ENCODE results near the gene RBM47. TPM values are rescaled to one million over a fixed set of nuclear protein-coding genes. Genes with fewer than 3 reads are reported as not detected.
"Not testable (repeated sequence)": the region's sequence is repeated elsewhere in the genome, so short reads cannot be mapped to it uniquely, and the experiment has no call there.

RBM47 gene
- total RNA-seq, 6 donors from 2014 or later: 111 to 448 (median 149) TPM

GRCh38 chr4:40438384-40439026 lies 191.2 kb downstream of the RBM47 start:
- TF ChIP-seq POLR2A (IDR thresholded peaks at IDR 0.05) (no peak), EP300 (IDR thresholded peaks at IDR 0.05) (no peak), POLR2AphosphoS5 (IDR thresholded peaks at IDR 0.05) (no peak), CTCF (IDR thresholded peaks at IDR 0.05) (no peak)
- ATAC-seq (ENCODE audit: low FRiP score in 2 of 2): no peak
- Histone ChIP-seq H3K27me3 (no peaks in the 10 kb centered on the region), H3K36me3 (peaks cover 6 to 19% (median 15%) of the 10 kb centered on the region in 4 donors), H3K4me3 (no peak overlapping the region), H3K9me3 (no peaks in the 10 kb centered on the region), H3K4me1 (no peaks in the 10 kb centered on the region), H3K27ac (no peak overlapping the region)
- 93 to 97% methylated on average over 32 to 64 of the region's 64 CpGs for WGBS, 2 donors
- peak in 1 of 2 donors; percentile 81 for DNase-seq

DNA sequence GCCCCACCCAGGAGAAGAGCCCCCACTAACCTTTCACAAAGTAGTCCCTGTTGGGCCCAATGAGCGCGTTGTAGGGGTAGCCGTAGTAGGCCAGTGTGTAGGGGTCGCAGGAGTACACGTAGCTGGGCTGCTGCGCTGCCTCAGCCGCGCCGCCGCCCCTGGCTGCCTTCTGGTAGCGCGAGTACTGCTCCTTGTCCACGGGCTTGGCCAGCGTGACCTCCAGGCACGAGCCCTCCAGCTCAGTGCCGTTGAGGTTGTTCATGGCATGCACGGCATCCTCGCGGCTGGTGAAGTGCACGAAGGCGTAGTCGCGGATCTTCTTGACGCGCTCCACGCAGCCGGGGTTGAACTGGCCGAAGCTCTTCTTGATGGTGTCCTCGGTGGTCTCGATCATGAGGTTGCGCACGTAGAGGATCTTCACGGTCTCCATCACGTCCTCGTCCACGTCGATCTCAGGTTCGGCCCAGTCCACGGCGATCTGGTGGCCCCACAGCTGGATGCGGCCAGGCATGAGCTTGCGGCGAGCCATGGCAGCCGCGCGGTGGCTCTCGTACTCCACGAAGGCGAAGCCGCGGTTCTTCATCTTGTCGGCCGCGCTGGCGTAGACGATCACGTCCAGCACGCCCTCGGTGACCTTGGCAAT lies 191.8 kb downstream of the RBM47 start:
- 96 to 97% methylated on average over 46 to 56 of the region's 59 CpGs for WGBS, 2 donors
- H3K27me3 ChIP-seq: no peaks in the 10 kb centered on the region
- H3K9me3 ChIP-seq: no peaks in the 10 kb centered on the region
- TF ChIP-seq POLR2AphosphoS5 (IDR thresholded peaks at IDR 0.05) (no peak), EP300 (IDR thresholded peaks at IDR 0.05) (no peak), CTCF (IDR thresholded peaks at IDR 0.05) (no peak), POLR2A (IDR thresholded peaks at IDR 0.05) (no peak)
- ATAC-seq (ENCODE audit: low FRiP score in 2 of 2) (peak in 1 of 2 donors; percentile 49), DNase-seq (peak in 1 of 2 donors; percentile 71)
- no peak overlapping the region for H3K4me3 ChIP-seq
- H3K4me1 ChIP-seq: no peaks in the 10 kb centered on the region
- no peak overlapping the region for H3K27ac ChIP-seq
- H3K36me3 ChIP-seq: peaks cover 6 to 19% (median 18%) of the 10 kb centered on the region in 4 donors

DNA sequence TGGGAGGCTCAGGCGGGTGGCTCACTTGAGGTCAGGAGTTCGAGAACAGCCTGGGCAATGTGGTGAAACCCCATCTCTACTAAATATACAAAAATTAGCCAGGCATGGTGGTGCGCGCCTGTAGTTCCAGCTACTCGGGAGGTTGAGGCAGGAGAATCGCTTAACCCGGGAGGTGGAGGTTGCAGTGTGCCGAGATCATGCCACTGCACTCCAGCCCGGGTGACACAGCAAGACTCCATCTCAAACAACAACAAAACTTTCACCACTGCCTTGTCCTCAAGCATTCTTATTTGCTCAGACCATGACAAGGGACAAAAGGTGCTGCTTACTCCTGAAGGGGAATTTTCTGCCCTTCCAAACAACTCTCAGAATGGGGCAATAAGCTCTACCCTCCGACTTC lies 194.4 kb downstream of the RBM47 start:
- DNase-seq; H3K27me3 ChIP-seq; H3K9me3 ChIP-seq; H3K27ac ChIP-seq; ATAC-seq (ENCODE audit: low FRiP score in 2 of 2); H3K4me3 ChIP-seq; H3K4me1 ChIP-seq: not testable (repeated sequence)
- peaks cover 8 to 30% (median 20%) of the 10 kb centered on the region in 4 donors for H3K36me3 ChIP-seq
- 90 to 92% methylated on average over 10 of the region's 10 CpGs for WGBS, 2 donors

GRCh38 chr4:40434126-40434687 lies 195.5 kb downstream of the RBM47 start:
- Histone ChIP-seq H3K36me3 (peaks cover 8 to 30% (median 20%) of the 10 kb centered on the region in 4 donors), H3K4me1 (no peaks in the 10 kb centered on the region), H3K4me3 (no peak overlapping the region), H3K27ac (no peak overlapping the region), H3K9me3 (no peaks in the 10 kb centered on the region), H3K27me3 (no peaks in the 10 kb centered on the region)
- ATAC-seq (ENCODE audit: low FRiP score in 2 of 2) (no peak), DNase-seq (no peak)
- no peak for TF ChIP-seq POLR2A (IDR thresholded peaks at IDR 0.05)
- no peak for TF ChIP-seq POLR2AphosphoS5 (IDR thresholded peaks at IDR 0.05)
- no peak for TF ChIP-seq CTCF (IDR thresholded peaks at IDR 0.05)
- TF ChIP-seq EP300 (IDR thresholded peaks at IDR 0.05): no peak
- WGBS, 2 donors: 78 to 86% methylated on average over 6 of the region's 6 CpGs

DNA sequence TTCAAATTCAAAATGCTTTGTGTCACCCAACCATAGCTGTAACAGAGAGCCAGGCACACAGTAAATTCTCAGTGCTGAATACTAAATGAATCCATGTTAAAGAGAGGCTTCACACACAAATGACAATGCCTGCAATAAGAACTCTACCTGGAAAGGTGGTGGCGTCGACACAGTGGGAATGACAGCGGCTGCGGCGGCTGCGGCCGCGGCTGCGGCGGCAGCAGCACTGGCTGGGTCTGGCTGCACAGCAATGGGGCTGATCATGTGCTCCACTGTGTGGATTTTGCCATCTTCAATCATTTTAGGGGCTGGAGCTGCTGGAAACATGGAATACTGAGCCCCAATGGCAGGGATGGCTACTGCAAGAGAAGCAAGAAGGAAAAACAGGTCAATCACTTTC lies 197.2 kb downstream of the RBM47 start:
- Histone ChIP-seq H3K27ac (no peak overlapping the region), H3K9me3 (no peaks in the 10 kb centered on the region), H3K4me1 (no peaks in the 10 kb centered on the region), H3K4me3 (no peak overlapping the region), H3K27me3 (no peaks in the 10 kb centered on the region), H3K36me3 (peaks cover 3 to 30% (median 11%) of the 10 kb centered on the region in 4 donors)
- ATAC-seq (ENCODE audit: low FRiP score in 2 of 2) (no peak), DNase-seq (peak in 1 of 2 donors; percentile 63)
- WGBS, 2 donors: 94 to 96% methylated on average over 10 of the region's 10 CpGs
- TF ChIP-seq EP300 (IDR thresholded peaks at IDR 0.05): no peak
- TF ChIP-seq POLR2AphosphoS5 (IDR thresholded peaks at IDR 0.05): no peak
- TF ChIP-seq CTCF (IDR thresholded peaks at IDR 0.05): no peak
- TF ChIP-seq POLR2A (IDR thresholded peaks at IDR 0.05): no peak

DNA sequence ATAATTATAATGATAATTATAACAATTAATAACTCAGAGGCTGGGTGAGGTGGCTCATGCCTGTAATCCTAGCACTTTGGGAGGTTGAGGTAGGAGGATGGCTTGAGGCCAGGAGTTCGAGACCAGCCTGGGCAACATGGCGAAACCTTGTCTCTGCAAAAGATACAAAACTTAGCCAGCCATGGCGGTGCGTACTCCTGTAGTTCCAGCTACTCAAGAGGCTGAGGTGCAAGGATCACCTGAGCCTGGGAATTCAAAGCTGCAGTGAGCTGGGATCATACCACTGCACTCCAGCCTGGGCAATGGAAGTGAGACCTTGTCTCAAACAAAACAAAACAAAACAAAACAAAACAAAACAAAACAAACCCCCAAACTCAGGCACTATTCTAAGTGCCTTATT lies 201.8 kb downstream of the RBM47 start:
- H3K9me3 ChIP-seq; DNase-seq; ATAC-seq (ENCODE audit: low FRiP score in 2 of 2); H3K4me3 ChIP-seq; H3K4me1 ChIP-seq; H3K27me3 ChIP-seq; H3K27ac ChIP-seq: not testable (repeated sequence)
- H3K36me3 ChIP-seq: peaks cover 2 to 33% (median 8%) of the 10 kb centered on the region in 4 donors
- 91 to 94% methylated on average over 4 of the region's 4 CpGs for WGBS, 2 donors
